Activated CD4-positive, alpha-beta T cell treated with anti-CD3 and anti-CD28 coated beads, Interleukin-2, amount 10 ng/mL, durations not matched to agents 7 days and 5 days (primary cell): ENCODE results near the gene CPEB4. TPM values are rescaled to one million over a fixed set of nuclear protein-coding genes. Genes with fewer than 3 reads are reported as not detected.

Source experiments
- CTCF ChIA-PET: fragments of 350-600 bp; sonication (Branson Sonifier 250); formaldehyde crosslinking; loops from one replicate; lab custom pipeline; 2021; ENCODE audit warnings: antibody characterized with exemption; lab: Charles Lee
- POLR2A ChIA-PET: fragments of 350-600 bp; sonication (Branson Sonifier 250); formaldehyde crosslinking; loops from one replicate; lab custom pipeline; 2021; ENCODE audit warnings: antibody characterized with exemption; lab: Charles Lee
- DNase-seq: peaks from one replicate; pipeline ENCODE4 v3.0.0-alpha.2; 2020
- H3K27ac Mint-ChIP-seq: one replicate; pipeline ENCODE4 v1.8.0; 2021; ENCODE audit warnings: mild to moderate bottlenecking, moderate library complexity, mixed read lengths
- H3K27me3 Mint-ChIP-seq: one replicate; pipeline ENCODE4 v1.8.0; 2021; ENCODE audit warnings: mixed read lengths
- H3K36me3 Mint-ChIP-seq: one replicate; pipeline ENCODE4 v1.8.0; 2021; ENCODE audit warnings: low read depth, mixed read lengths
- H3K4me1 Mint-ChIP-seq: one replicate; pipeline ENCODE4 v1.8.0; 2021; ENCODE audit warnings: mixed read lengths
- H3K4me3 Mint-ChIP-seq: one replicate; pipeline ENCODE4 v1.8.0; 2021; ENCODE audit warnings: mild to moderate bottlenecking, moderate library complexity, mixed read lengths
- H3K9me3 Mint-ChIP-seq: one replicate; pipeline ENCODE4 v1.8.0; 2021; ENCODE audit warnings: mixed read lengths
- total RNA-seq, 2 experiments: library from RNA; stranded (reverse); gene quantifications; one replicate each; pipeline ENCODE4 v1.2.3, GENCODE V29; 2021

CPEB4 gene
- total RNA-seq, 2 experiments from 2014 or later: 13.9 to 14.0 TPM

GRCh38 chr5:173953528-173954090 lies 65.5 kb downstream of the CPEB4 start:
- no peaks in the 10 kb centered on the region for H3K27me3 Mint-ChIP-seq
- ChIA-PET POLR2A (interaction anchor here (0.6 kb wide), 1 partner anchor 143 kb away, joined by 7 read pairs; no protein-coding TSS in a partner anchor), CTCF (interaction anchor here (0.8 kb wide), 1 partner anchor 10 kb away, joined by 5 read pairs; no protein-coding TSS in a partner anchor)
- no peak overlapping the region for H3K4me3 Mint-ChIP-seq
- DNase-seq: no peak
- no peaks in the 10 kb centered on the region for H3K4me1 Mint-ChIP-seq
- H3K27ac Mint-ChIP-seq: no peak overlapping the region
- peaks cover 26% of the 10 kb centered on the region for H3K36me3 Mint-ChIP-seq
- no peaks in the 10 kb centered on the region for H3K9me3 Mint-ChIP-seq

GRCh38 chr5:173954671-173955521 lies 66.7 kb downstream of the CPEB4 start:
- ChIA-PET CTCF (interaction anchor here (0.6 kb wide), 1 partner anchor 14 kb away, joined by 3 read pairs; no protein-coding TSS in a partner anchor), POLR2A (no interaction called here)
- H3K27ac Mint-ChIP-seq: no peak overlapping the region

GRCh38 chr5:173960986-173961385 lies 72.8 kb downstream of the CPEB4 start:
- Mint-ChIP-seq H3K9me3 (no peaks in the 10 kb centered on the region), H3K27ac (no peak overlapping the region), H3K27me3 (no peaks in the 10 kb centered on the region), H3K4me3 (no peak overlapping the region), H3K4me1 (peaks cover 23% of the 10 kb centered on the region), H3K36me3 (peaks cover 4% of the 10 kb centered on the region)
- no peak for DNase-seq
- POLR2A ChIA-PET: no interaction called here
- CTCF ChIA-PET: interaction anchor here (0.8 kb wide), 1 partner anchor 26 kb away, joined by 4 read pairs; no protein-coding TSS in a partner anchor

More at GRCh38 chr5:173954671-173955521, 66.7 kb downstream of the CPEB4 start:
- Mint-ChIP-seq H3K4me3 (no peak overlapping the region), H3K4me1 (no peaks in the 10 kb centered on the region), H3K36me3 (peaks cover 24% of the 10 kb centered on the region), H3K27me3 (no peaks in the 10 kb centered on the region), H3K9me3 (no peaks in the 10 kb centered on the region)
- DNase-seq: no peak

GRCh38 chr5:173961418-173961817 lies 73.3 kb downstream of the CPEB4 start:
- Mint-ChIP-seq H3K4me1 (peaks cover 23% of the 10 kb centered on the region), H3K36me3 (peaks cover 4% of the 10 kb centered on the region), H3K27me3 (no peaks in the 10 kb centered on the region), H3K9me3 (no peaks in the 10 kb centered on the region), H3K4me3 (no peak overlapping the region), H3K27ac (no peak overlapping the region)
- CTCF ChIA-PET: interaction anchor here (0.8 kb wide), 1 partner anchor 26 kb away, joined by 4 read pairs; no protein-coding TSS in a partner anchor
- POLR2A ChIA-PET: no interaction called here
- no peak for DNase-seq

- no peaks in the 10 kb centered on the region for H3K27me3 Mint-ChIP-seq
- H3K36me3 Mint-ChIP-seq: peaks cover 4% of the 10 kb centered on the region
- peaks cover 23% of the 10 kb centered on the region for H3K4me1 Mint-ChIP-seq
- POLR2A ChIA-PET: interaction anchor here (0.6 kb wide), 1 partner anchor 30 kb away, joined by 4 read pairs; no protein-coding TSS in a partner anchor
- no peak overlapping the region for H3K4me3 Mint-ChIP-seq
- DNase-seq: no peak
- no peaks in the 10 kb centered on the region for H3K9me3 Mint-ChIP-seq
- H3K27ac Mint-ChIP-seq: no peak overlapping the region
- CTCF ChIA-PET: interaction anchor here (0.7 to 2.0 kb wide), 4 partner anchors 9 to 347 kb away, joined by 3 to 7 read pairs (median 4); no protein-coding TSS in a partner anchor
These were observed 74.4 kb downstream of the CPEB4 start for GRCh38 chr5:173962436-173962972.

GRCh38 chr5:173963182-173963838 lies 75.2 kb downstream of the CPEB4 start:
- Mint-ChIP-seq H3K27me3 (no peaks in the 10 kb centered on the region), H3K36me3 (no peaks in the 10 kb centered on the region), H3K27ac (no peak overlapping the region), H3K4me1 (peaks cover 23% of the 10 kb centered on the region), H3K4me3 (no peak overlapping the region), H3K9me3 (no peaks in the 10 kb centered on the region)
- no peak for DNase-seq
- POLR2A ChIA-PET: interaction anchor here (0.6 kb wide), 1 partner anchor 30 kb away, joined by 4 read pairs; no protein-coding TSS in a partner anchor
- CTCF ChIA-PET: interaction anchor here (0.6 to 2.0 kb wide), 4 partner anchors 9 to 348 kb away, joined by 3 to 7 read pairs (median 4); no protein-coding TSS in a partner anchor

GRCh38 chr5:173963867-173964441 lies 75.8 kb downstream of the CPEB4 start:
- CTCF ChIA-PET: interaction anchor here (1.4 to 2.0 kb wide), 3 partner anchors 9 to 348 kb away, joined by 3 to 7 read pairs (median 5); no protein-coding TSS in a partner anchor

GRCh38 chr5:173964506-173964905 lies 76.4 kb downstream of the CPEB4 start:
- Mint-ChIP-seq H3K27ac (no peak overlapping the region), H3K4me1 (peaks cover 26% of the 10 kb centered on the region), H3K9me3 (no peaks in the 10 kb centered on the region), H3K27me3 (no peaks in the 10 kb centered on the region), H3K4me3 (no peak overlapping the region), H3K36me3 (no peaks in the 10 kb centered on the region)
- no peak for DNase-seq
- ChIA-PET POLR2A (no interaction called here), CTCF (interaction anchor here (2.0 kb wide), 1 partner anchor 11 kb away, joined by 5 read pairs; no protein-coding TSS in a partner anchor)

More at GRCh38 chr5:173963867-173964441, 75.8 kb downstream of the CPEB4 start:
- POLR2A ChIA-PET: no interaction called here
- Mint-ChIP-seq H3K36me3 (no peaks in the 10 kb centered on the region), H3K9me3 (no peaks in the 10 kb centered on the region), H3K27ac (peak overlapping the region; percentile 41), H3K4me1 (peaks cover 23% of the 10 kb centered on the region), H3K4me3 (no peak overlapping the region), H3K27me3 (no peaks in the 10 kb centered on the region)
- DNase-seq: peak; percentile 43

GRCh38 chr5:173967241-173967640 lies 79.1 kb downstream of the CPEB4 start:
- Mint-ChIP-seq H3K4me3 (no peak overlapping the region), H3K27ac (no peak overlapping the region), H3K27me3 (no peaks in the 10 kb centered on the region), H3K4me1 (peaks cover 30% of the 10 kb centered on the region), H3K36me3 (no peaks in the 10 kb centered on the region), H3K9me3 (no peaks in the 10 kb centered on the region)
- ChIA-PET CTCF (no interaction called here), POLR2A (no interaction called here)
- no peak for DNase-seq

GRCh38 chr5:173968154-173968797 lies 80.1 kb downstream of the CPEB4 start:
- no peaks in the 10 kb centered on the region for H3K9me3 Mint-ChIP-seq
- POLR2A ChIA-PET: no interaction called here
- H3K4me3 Mint-ChIP-seq: no peak overlapping the region
- H3K4me1 Mint-ChIP-seq: peaks cover 35% of the 10 kb centered on the region
- no peaks in the 10 kb centered on the region for H3K27me3 Mint-ChIP-seq
- CTCF ChIA-PET: no interaction called here
- H3K36me3 Mint-ChIP-seq: no peaks in the 10 kb centered on the region
- no peak for DNase-seq
- no peak overlapping the region for H3K27ac Mint-ChIP-seq

GRCh38 chr5:173969167-173970049 lies 81.3 kb downstream of the CPEB4 start:
- no peaks in the 10 kb centered on the region for H3K9me3 Mint-ChIP-seq
- POLR2A ChIA-PET: no interaction called here
- no peaks in the 10 kb centered on the region for H3K36me3 Mint-ChIP-seq
- H3K4me1 Mint-ChIP-seq: peaks cover 33% of the 10 kb centered on the region
- H3K27me3 Mint-ChIP-seq: peaks cover 4% of the 10 kb centered on the region
- no peak overlapping the region for H3K4me3 Mint-ChIP-seq
- CTCF ChIA-PET: no interaction called here
- no peak for DNase-seq
- H3K27ac Mint-ChIP-seq: peak overlapping the region; percentile 1
